Lung (tissue), 12 donors: ENCODE data around the gene IFI35. TPM values are rescaled to one million over a fixed set of nuclear protein-coding genes. Genes with fewer than 3 reads are reported as not detected.

ENCODE experiments used
- ATAC-seq: fragments of 200-7000 bp; cut with Tn5 transposase; one replicate; pipeline ENCODE4 v1.9.1; 2020; ENCODE audit warnings: moderate number of reproducible peaks; ENCODE audit not compliant: insufficient read depth, low FRiP score
- DNase-seq, 3 donors: peaks; one replicate each; pipeline ENCODE4 v3.0.0-alpha.2; 2013 to 2017
- H3K27ac ChIP-seq, 2 donors: one replicate each; pipeline ENCODE4 v1.5.1; 2013; ENCODE audit warnings: mild to moderate bottlenecking in 2 of 2, moderate library complexity in 2 of 2, control low read depth in 1 of 2, inconsistent platforms in 1 of 2, low read depth in 1 of 2, low read length in 1 of 2
- H3K27me3 ChIP-seq, 3 donors: one replicate each; pipeline ENCODE4 v1.5.1; 2013; ENCODE audit warnings: low read length in 2 of 3; ENCODE audit not compliant: control insufficient read depth in 3 of 3, insufficient read depth in 3 of 3
- H3K36me3 ChIP-seq, 4 donors: one replicate each; pipeline ENCODE4 v1.5.1; 2013; ENCODE audit warnings: low read length in 4 of 4, mild to moderate bottlenecking in 1 of 4, moderate library complexity in 1 of 4; ENCODE audit not compliant: control insufficient read depth in 4 of 4, insufficient read depth in 4 of 4
- H3K4me1 ChIP-seq, 5 donors: one replicate each; pipeline ENCODE4 v1.5.1; 2013; ENCODE audit warnings: low read length in 5 of 5, mild to moderate bottlenecking in 2 of 5, moderate library complexity in 1 of 5; ENCODE audit not compliant: control insufficient read depth in 5 of 5, insufficient read depth in 5 of 5
- H3K4me3 ChIP-seq: one replicate; pipeline ENCODE4 v1.5.1; 2013; ENCODE audit warnings: mild to moderate bottlenecking, control low read depth, moderate library complexity
- H3K9ac ChIP-seq, 2 donors: one replicate each; pipeline ENCODE4 v1.5.1; 2013; ENCODE audit warnings: low read length in 2 of 2, control low read depth in 1 of 2; ENCODE audit not compliant: insufficient read depth in 1 of 2
- H3K9me3 ChIP-seq, 4 donors: one replicate each; pipeline ENCODE4 v1.5.1; 2013; ENCODE audit warnings: low read length in 3 of 4, mild to moderate bottlenecking in 1 of 4, moderate library complexity in 1 of 4; ENCODE audit not compliant: control insufficient read depth in 4 of 4, insufficient read depth in 3 of 4
- CTCF ChIP-seq: IDR thresholded peaks from 2 replicates; pipeline ENCODE4 v1.5.1; 2012; ENCODE audit warnings: mild to moderate bottlenecking; ENCODE audit errors: control extremely low read depth, extremely low read depth
- WGBS, 2 donors: extraction: QIAGEN DNeasy Blood & Tissue Kit; methylation state at CpG; one replicate each; pipeline ENCODE4 v1.1.7; 2013; 5-methylcytosine and 5-hydroxymethylcytosine counted together
- polyA plus RNA-seq, 2 donors: library from polyadenylated mRNA; stranded (reverse); fragments of 200-250 nt; gene quantifications; one replicate each; pipeline ENCODE4 v1.2.1, GENCODE V29; 2013
- total RNA-seq, 2 donors: library from RNA; depleted of rRNA in 1 of 2; stranded (reverse); fragments of >200 nt in 1 of 2; gene quantifications; one replicate each; pipeline ENCODE4 v1.2.1, GENCODE V29; 2014 to 2021
- donor health status: control.
- donor health status: control.
- donor health status: Bipolar disorder and iron deficiency.
- donor health status: healthy.
- donor health status: DM: yes; HTN: yes; CAD: no.

IFI35 gene
- total and polyA plus RNA-seq, 4 donors = 18.8 to 60.3 (median 38.6) TPM

GRCh38 chr17:42982266-42982665 is 24.3 kb upstream of the IFI35 start:
- no peaks in the 10 kb centered on the region for H3K9me3 ChIP-seq
- H3K27me3 ChIP-seq = no peaks in the 10 kb centered on the region
- peaks cover 4 to 11% (median 7%) of the 10 kb centered on the region in 4 donors for H3K36me3 ChIP-seq
- ATAC-seq (no peak), DNase-seq (no peak)
- no peak overlapping the region for H3K4me3 ChIP-seq
- no peak for TF ChIP-seq CTCF
- H3K4me1 ChIP-seq = peaks cover 0 to 23% (median 10%) of the 10 kb centered on the region in 5 donors
- H3K27ac ChIP-seq = no peak overlapping the region
- no peak overlapping the region for H3K9ac ChIP-seq

GRCh38 chr17:42985225-42985624 is 21.4 kb upstream of the IFI35 start:
- Histone ChIP-seq H3K27me3 (no peaks in the 10 kb centered on the region), H3K9me3 (no peaks in the 10 kb centered on the region), H3K4me1 (peaks cover 0 to 14% (median 10%) of the 10 kb centered on the region in 5 donors), H3K9ac (no peak overlapping the region), H3K27ac (no peak overlapping the region), H3K4me3 (no peak overlapping the region), H3K36me3 (peaks cover 9 to 29% (median 19%) of the 10 kb centered on the region in 4 donors)
- 0 to 44% methylated on average over 1 of the region's 1 CpG for WGBS, 2 donors
- no peak for DNase-seq
- no peak for TF ChIP-seq CTCF
- ATAC-seq = no peak

GRCh38 chr17:42989141-42989540 is 17.4 kb upstream of the IFI35 start:
- Histone ChIP-seq H3K27ac (no peak overlapping the region), H3K9me3 (no peaks in the 10 kb centered on the region), H3K9ac (no peak overlapping the region), H3K4me1 (peaks cover 0 to 4% (median 0%) of the 10 kb centered on the region in 5 donors), H3K4me3 (no peak overlapping the region), H3K27me3 (no peaks in the 10 kb centered on the region), H3K36me3 (peaks cover 22 to 38% (median 30%) of the 10 kb centered on the region in 4 donors)
- ATAC-seq = no peak
- 95% methylated on average over 5 of the region's 5 CpGs for WGBS, 2 donors
- no peak for TF ChIP-seq CTCF
- no peak for DNase-seq
